Gastrocnemius medialis (tissue), 4 donors: ENCODE results near the gene ATG10.

Source experiments
- CTCF ChIP-seq, 5 experiments: fragments of 450-650 bp in 3 of 5; fragments of 200-600 bp in 2 of 5; sonication (generic) in 2 of 5; IDR thresholded peaks in 4 of 5; conservative IDR thresholded peaks in 1 of 5; 1 replicate in 4 of 5; 2 replicates in 1 of 5; pipeline ENCODE4 v1.5.1; 2016 to 2019; ENCODE audit warnings: antibody characterized with exemption in 5 of 5, mild to moderate bottlenecking in 3 of 5, moderate library complexity in 3 of 5
- POLR2A ChIP-seq, 2 donors: fragments of 450-650 bp; IDR thresholded peaks; one replicate each; pipeline ENCODE4 v1.6.1; 2017; ENCODE audit warnings: antibody characterized with exemption in 2 of 2, mild to moderate bottlenecking in 2 of 2, moderate library complexity in 2 of 2

GRCh38 chr5:82023644-82024043 lies 51.8 kb downstream of the ATG10 start:
- TF ChIP-seq POLR2A (IDR thresholded peaks at IDR 0.05) (no peak), CTCF (IDR thresholded peaks at IDR 0.05 in 4 of 5, conservative IDR thresholded peaks at IDR 0.05 in 1 of 5) (no peak)
